CD4-positive, alpha-beta T cell treated with Interleukin-1 beta for 1 hour (primary cell): ENCODE measurements around the gene WNT10A.
"Not testable (repeated sequence)": the region's sequence is repeated elsewhere in the genome, so short reads cannot be mapped to it uniquely, and the experiment has no call there.

ENCODE experiments used
- DNase-seq, 2 donors: peaks; one replicate each; pipeline ENCODE4 v3.0.0-alpha.2; 2020 to 2022

WNT10A gene

GRCh38 chr2:218895326-218895725 lies 14.7 kb downstream of the WNT10A start:
- no peak for DNase-seq

GRCh38 chr2:218895759-218896500 lies 15.3 kb downstream of the WNT10A start:
- DNase-seq = no peak

- peak; percentile 91 to 92 for DNase-seq
Measured at GRCh38 chr2:218896501-218897393, 16.1 kb downstream of the WNT10A start.

GRCh38 chr2:218897394-218898108 lies 16.9 kb downstream of the WNT10A start:
- DNase-seq = no peak

- peak; percentile 75 to 81 for DNase-seq
Measured at GRCh38 chr2:218898109-218898878, 17.6 kb downstream of the WNT10A start.

GRCh38 chr2:218899147-218899546 lies 18.5 kb downstream of the WNT10A start:
- DNase-seq = no peak

GRCh38 chr2:218902427-218902826 lies 21.8 kb downstream of the WNT10A start:
- DNase-seq = no peak

- DNase-seq = no peak
Measured at GRCh38 chr2:218904176-218904575, 23.5 kb downstream of the WNT10A start.

GRCh38 chr2:218908721-218909619 lies 28.3 kb downstream of the WNT10A start:
- peak; percentile 91 to 92 for DNase-seq

- no peak for DNase-seq
Measured at GRCh38 chr2:218910741-218911140, 30.1 kb downstream of the WNT10A start.

- no peak for DNase-seq
Measured at GRCh38 chr2:218920504-218920903, 39.9 kb downstream of the WNT10A start.

GRCh38 chr2:218924757-218925156 lies 44.1 kb downstream of the WNT10A start:
- DNase-seq = no peak

GRCh38 chr2:218925434-218925833 lies 44.8 kb downstream of the WNT10A start:
- no peak for DNase-seq

GRCh38 chr2:218927422-218927821 lies 46.8 kb downstream of the WNT10A start:
- DNase-seq = no peak

- DNase-seq = no peak
Measured at GRCh38 chr2:218927876-218928275, 47.2 kb downstream of the WNT10A start.

- DNase-seq = not testable (repeated sequence)
Measured at GRCh38 chr2:218930488-218930887, 49.8 kb downstream of the WNT10A start.

- DNase-seq = not testable (repeated sequence)
Measured at GRCh38 chr2:218931751-218932150, 51.1 kb downstream of the WNT10A start.
